HG03139 (cell line): ENCODE measurements around the gene MEF2C.
"Not testable (repeated sequence)": the region's sequence is repeated elsewhere in the genome, so short reads cannot be mapped to it uniquely, and the experiment has no call there.

ENCODE experiments used
- ATAC-seq: cut with Tn5 transposase; IDR thresholded peaks from one replicate; pipeline ENCODE4 v1.9.1; 2021; ENCODE audit not compliant: unreplicated experiment

The MEF2C gene

GRCh38 chr5:88808153-88808552 lies 74.8 kb downstream of the MEF2C start:
- ATAC-seq: no peak

GRCh38 chr5:88807327-88807726 lies 75.7 kb downstream of the MEF2C start:
- no peak for ATAC-seq

- ATAC-seq: no peak
Observed at GRCh38 chr5:88806338-88806737, 76.6 kb downstream of the MEF2C start.

GRCh38 chr5:88805151-88805784 lies 77.7 kb downstream of the MEF2C start:
- ATAC-seq: no peak

GRCh38 chr5:88804444-88804843 lies 78.5 kb downstream of the MEF2C start:
- ATAC-seq: no peak

- ATAC-seq: no peak
Observed at GRCh38 chr5:88803309-88803708, 79.7 kb downstream of the MEF2C start.

GRCh38 chr5:88799938-88800535 lies 82.9 kb downstream of the MEF2C start:
- ATAC-seq: no peak

GRCh38 chr5:88798933-88799332 lies 84.1 kb downstream of the MEF2C start:
- ATAC-seq: not testable (repeated sequence)

- not testable (repeated sequence) for ATAC-seq
Observed at GRCh38 chr5:88793797-88794196, 89.2 kb downstream of the MEF2C start.

GRCh38 chr5:88792144-88792840 lies 90.7 kb downstream of the MEF2C start:
- ATAC-seq: peak; percentile 93

GRCh38 chr5:88787856-88788255 lies 95.1 kb downstream of the MEF2C start:
- no peak for ATAC-seq

- ATAC-seq: no peak
Observed at GRCh38 chr5:88786789-88787188, 96.2 kb downstream of the MEF2C start.

GRCh38 chr5:88785746-88786565 lies 97.0 kb downstream of the MEF2C start:
- ATAC-seq: peak; percentile 47

- ATAC-seq: no peak
Observed at GRCh38 chr5:88782571-88782970, 100.4 kb downstream of the MEF2C start.

- ATAC-seq: no peak
Observed at GRCh38 chr5:88780736-88781135, 102.2 kb downstream of the MEF2C start.

- ATAC-seq: no peak
Observed at GRCh38 chr5:88778736-88779135, 104.2 kb downstream of the MEF2C start.

GRCh38 chr5:88776692-88777091 lies 106.3 kb downstream of the MEF2C start:
- ATAC-seq: no peak

- no peak for ATAC-seq
Observed at GRCh38 chr5:88772831-88773230, 110.2 kb downstream of the MEF2C start.

- no peak for ATAC-seq
Observed at GRCh38 chr5:88772047-88772446, 110.9 kb downstream of the MEF2C start.

GRCh38 chr5:88770276-88771257 lies 112.4 kb downstream of the MEF2C start:
- no peak for ATAC-seq
